GM18505 (cell line): ENCODE results near the gene PHKA1.
"Not testable (repeated sequence)": the region's sequence is repeated elsewhere in the genome, so short reads cannot be mapped to it uniquely, and the experiment has no call there.

Source experiments
- ATAC-seq: cut with Tn5 transposase; IDR thresholded peaks from one replicate; pipeline ENCODE4 v1.9.1; 2021; ENCODE audit not compliant: unreplicated experiment
- POLR2A ChIP-seq: IDR thresholded peaks from 4 replicates; pipeline ENCODE4 v1.6.1; 2011; ENCODE audit warnings: borderline replicate concordance; ENCODE audit not compliant: insufficient read depth, insufficient read length; ENCODE audit errors: extremely low read depth

The PHKA1 gene

DNA sequence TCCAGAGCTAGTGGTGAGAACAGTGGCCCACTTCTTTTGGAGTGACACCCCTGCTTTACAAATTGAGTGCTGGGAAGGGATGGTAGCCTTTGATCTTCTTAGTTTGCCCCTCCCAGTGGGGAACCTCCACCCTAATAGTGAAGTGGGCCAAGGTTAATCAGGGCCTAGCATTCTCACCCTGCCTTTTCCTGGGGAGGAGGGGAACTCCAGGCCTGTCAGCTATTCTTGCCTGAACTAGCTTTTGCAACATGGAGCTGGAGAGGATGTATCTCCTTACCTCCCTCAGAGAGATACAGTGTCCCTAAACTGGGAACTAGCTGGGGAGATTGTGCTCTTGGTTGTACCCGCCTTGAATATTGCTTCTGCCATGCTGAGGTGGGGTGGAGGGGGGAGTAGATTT, 20.6 kb downstream of the PHKA1 start:
- ATAC-seq, result no peak
- no peak for TF ChIP-seq POLR2A

DNA sequence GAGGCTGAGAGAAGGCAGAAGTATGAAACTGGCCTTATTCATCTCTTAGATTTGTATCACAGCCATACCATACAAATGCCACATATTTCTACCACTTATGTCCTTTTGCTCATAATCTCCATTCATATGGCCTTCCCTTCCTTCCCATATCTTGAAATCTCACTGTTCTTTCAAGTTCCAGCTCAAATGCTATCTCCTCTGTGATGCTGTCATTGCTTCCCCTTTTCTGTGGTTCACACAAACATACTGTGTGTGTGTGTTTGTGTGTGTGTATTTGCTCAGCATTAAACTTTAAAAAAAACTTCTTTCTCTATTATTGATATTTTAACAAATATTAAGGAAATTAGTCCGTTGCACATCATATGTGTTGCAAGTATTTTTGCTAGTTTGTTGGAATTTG, 26.7 kb downstream of the PHKA1 start:
- ATAC-seq, result no peak

DNA sequence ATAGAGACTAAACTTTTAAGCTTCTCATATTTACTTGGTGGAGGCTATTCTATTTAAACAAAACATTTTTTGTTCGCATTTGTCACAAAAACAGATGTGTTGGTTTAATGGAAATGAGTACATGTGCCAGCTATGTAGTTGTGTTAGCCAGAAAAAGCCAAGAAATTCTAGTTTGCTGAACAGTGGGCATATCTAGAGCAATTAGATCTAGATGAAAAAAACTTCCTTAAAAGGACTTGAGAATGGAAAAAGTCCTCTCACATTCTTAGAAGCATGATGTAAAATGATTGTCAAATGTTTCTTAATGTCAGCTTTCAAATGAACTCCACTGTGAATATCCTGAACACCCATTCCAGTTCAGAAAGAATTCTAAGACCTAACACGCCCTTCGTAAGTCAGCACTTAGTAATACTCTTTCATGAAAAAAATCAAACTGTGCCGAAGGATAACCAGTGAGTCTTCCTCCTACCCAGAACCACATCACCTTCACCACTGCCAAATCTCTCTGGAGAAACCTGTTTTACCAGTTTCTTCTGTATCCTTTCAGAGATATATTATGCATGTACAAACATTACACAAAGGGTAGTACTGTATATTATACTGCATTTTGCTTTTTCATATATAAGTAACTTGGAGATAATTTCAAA, 28.2 kb downstream of the PHKA1 start:
- ATAC-seq, result no peak
- no peak for TF ChIP-seq POLR2A

More for the DNA sequence above, 26.7 kb downstream of the PHKA1 start:
- no peak for TF ChIP-seq POLR2A

DNA sequence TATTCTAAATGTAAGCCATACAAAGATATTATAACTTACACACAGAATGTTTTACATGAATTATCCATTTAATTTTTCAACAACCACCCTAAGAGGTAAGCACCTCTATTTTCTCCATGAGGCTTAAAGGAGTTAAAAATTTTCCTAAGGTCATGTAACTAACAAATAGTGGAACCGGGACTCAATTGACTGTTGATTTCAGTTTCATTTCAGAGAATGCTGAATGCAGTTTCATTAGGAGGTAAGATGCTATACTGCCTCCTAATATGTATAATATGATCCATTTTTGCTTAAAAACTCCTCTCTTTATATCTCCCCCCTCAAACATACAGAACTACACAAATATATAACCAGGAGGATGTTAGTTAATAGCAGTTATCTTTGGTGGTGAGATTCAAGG, 29.1 kb downstream of the PHKA1 start:
- no peak for TF ChIP-seq POLR2A
- ATAC-seq, result no peak

DNA sequence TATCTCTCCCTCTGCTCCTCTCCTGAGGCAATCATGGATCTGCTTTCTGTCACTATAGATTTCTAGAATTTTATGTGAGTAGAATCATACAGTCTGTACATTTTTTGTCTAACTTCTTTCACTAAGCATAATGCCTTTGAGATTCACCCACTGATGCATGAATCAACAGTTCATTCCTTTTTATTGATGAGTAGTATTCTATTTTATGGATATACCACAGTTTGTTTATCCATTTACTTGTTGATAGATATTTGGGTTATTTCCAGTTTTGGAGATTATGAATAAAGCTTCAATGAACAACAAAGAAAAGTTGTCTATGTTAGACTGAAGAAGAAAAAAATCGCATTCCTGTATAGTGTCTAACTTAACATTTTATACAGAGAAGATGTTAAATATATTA, 30.5 kb downstream of the PHKA1 start:
- ATAC-seq, result no peak

DNA sequence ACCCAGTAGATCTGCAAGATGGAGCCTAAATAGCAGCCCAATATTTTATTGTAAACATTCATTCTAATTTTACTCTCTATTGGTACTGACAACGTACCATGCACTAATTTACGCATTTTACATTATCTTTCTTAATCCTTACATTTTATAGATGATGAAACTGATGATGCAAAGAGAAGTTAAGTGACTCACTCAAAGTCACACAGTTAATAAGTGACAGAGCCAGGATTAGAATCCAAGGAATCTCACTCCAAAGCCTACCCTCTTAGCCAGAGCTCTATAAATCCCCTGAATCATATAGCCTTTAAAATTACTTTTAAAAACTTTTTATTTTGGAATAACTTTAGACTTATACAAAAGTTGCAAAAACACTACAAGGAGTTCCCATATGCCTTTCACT, 37.6 kb downstream of the PHKA1 start:
- TF ChIP-seq POLR2A, result no peak
- ATAC-seq, result no peak

More for the DNA sequence above, 30.5 kb downstream of the PHKA1 start:
- TF ChIP-seq POLR2A, result no peak

DNA sequence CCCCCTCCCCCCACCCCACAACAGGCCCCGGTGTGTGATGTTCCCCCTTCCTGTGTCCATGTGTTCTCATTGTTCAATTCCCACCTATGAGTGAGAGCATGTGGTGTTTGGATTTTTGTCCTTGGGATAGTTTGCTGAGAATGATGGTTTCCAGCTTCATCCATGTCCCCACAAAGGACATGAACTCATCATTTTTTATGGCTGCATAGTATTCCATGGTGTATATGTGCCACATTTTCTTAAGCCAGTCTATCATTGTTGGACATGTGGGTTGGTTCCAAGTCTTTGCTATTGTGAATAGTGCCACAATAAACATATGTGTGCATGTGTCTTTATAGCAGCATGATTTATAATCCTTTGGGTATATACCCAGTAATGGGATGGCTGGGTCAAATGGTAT, 40.2 kb downstream of the PHKA1 start:
- ATAC-seq, result not testable (repeated sequence)

DNA sequence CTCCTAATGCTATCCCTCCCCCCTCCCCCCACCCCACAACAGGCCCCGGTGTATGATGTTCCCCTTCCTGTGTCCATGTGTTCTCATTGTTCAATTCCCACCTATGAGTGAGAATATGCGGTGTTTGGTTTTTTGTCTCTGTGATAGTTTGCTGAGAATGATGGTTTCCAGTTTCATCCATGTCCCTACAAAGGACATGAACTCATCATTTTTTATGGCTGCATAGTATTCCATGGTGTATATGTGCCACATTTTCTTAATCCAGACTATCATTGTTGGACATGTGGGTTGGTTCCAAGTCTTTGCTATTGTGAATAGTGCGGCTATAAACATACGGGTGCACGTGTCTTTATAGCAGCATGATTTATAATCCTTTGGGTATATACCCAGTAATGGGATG, 44.6 kb downstream of the PHKA1 start:
- ATAC-seq, result not testable (repeated sequence)

DNA sequence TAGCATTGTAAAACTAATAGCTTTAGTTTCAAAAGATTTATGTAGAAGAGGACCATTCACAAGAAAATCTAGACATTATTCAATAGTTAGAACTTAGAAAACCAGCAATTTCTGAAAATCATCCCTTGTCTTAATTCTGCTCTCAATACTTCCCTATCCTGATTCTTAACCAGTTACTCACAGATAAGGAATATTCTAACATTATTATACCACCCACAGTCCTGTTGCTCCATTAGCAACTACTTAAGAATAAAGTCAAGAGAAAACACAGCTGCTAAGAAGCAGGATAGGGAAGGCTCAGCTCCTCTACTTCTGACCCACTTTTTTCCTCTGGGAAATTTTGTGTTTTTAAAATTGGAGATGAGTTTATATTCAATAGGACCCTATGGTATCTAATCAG, 47.7 kb downstream of the PHKA1 start:
- TF ChIP-seq POLR2A, result no peak
- ATAC-seq, result no peak

DNA sequence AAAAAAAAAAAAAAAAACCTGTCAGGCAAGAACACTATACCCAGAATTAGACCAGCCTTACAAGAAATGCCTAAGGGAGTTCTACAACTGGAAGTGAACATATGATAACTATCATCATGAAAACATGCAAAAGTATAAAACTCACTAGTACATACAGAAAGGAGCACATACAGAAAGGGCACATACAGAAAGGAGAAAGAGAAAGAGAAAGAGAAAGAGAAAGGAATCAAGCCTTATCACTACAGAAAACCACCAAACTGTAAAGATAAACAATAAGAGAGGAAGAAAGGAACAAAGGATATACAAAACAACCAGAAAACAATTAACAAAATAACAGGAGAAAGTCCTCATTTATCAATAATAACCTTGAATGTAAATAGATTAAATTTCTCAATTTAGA, 50.4 kb downstream of the PHKA1 start:
- peak; percentile 55 for ATAC-seq
- no peak for TF ChIP-seq POLR2A

DNA sequence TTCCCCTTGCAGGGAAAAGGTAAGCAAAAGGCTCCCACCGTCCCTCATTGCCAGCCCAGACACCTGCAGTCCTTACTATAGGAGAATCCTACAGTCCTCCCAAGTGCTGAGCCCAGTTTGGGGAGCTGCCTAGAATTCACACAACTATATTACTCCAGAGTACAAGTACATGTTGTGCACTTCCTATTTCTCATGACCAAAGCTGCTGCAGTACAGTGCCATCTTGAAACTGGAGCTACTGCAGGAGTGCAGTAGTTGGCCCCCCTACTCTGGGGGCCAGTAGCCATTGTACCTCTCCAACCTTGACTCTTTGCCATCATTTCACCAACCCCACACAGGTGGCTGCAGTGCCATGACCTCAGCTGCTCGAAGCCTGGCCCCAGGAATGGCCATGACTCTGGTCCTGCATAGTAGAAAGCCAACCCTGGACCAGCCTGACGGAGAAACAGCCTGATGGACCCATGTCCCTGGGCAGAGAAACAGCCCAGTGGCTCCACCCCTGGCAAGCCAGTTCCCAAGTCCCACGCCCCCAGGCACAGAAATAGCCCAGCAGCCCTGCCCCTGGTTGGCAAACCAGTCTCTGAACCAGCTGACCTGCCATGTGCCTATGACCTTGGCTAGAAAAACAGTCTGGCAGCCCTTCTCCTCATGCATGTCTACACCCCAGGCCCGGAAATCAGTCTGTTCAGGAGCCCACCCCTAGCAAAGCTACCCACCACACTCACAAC, 51.9 kb downstream of the PHKA1 start:
- TF ChIP-seq POLR2A, result no peak
- no peak for ATAC-seq

DNA sequence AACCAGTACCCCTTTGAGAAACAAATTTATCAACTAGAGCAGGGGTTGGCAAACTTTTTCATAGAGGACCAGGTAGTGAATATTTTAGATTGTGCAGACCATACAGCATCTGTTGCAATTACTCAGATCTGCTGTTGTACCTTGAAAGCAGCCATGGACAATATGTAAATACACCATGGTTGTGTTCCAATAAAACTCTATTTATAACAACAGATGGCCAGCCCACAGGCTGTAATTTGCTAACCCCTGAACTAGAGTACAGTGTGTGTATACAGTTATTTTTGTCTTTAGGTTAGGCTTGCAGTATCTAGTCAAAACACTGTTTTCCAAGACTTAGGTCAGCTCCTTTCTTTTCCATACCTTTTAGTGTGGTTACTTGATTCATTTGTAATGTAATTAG, 54.4 kb downstream of the PHKA1 start:
- no peak for TF ChIP-seq POLR2A
- ATAC-seq, result no peak

DNA sequence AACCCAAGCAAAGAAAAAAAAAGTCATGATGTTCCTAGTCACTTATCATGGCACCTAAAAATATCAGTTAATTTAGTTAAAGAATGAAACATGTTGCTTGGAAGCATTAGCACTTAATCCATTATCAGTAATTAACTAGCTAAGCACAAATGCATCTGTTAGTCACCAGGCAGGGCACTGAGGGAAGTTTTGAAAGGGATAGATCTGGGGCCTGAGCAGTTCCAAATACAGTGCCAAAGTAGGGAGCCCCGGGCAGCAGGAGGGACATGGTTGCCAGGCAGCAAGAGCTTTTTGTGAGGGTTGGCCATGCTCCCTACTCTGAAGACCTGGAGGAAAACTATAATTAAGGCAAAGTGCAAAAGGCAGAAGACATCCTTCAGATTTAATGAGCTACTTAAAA, 62.0 kb downstream of the PHKA1 start:
- no peak for TF ChIP-seq POLR2A
- ATAC-seq, result no peak

DNA sequence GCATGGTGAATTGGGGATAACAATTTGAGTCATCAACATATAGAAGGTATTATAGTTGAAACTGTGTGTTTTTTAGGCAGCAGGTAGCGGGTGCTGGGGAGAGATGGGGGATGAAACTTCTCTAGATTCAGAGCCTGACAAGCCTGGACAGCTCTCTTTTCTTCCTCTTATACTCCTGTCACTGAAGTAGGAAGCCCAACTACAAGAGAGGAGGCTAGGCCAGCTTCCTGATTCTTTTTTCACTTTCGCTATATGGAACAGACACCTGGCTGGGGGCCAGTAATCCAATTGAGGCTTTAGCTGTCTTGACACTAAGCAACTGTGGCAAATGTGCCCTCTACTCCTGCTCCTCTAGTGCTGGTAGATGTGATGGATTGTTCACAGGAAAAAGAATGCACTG, 69.2 kb downstream of the PHKA1 start:
- ATAC-seq, result no peak

DNA sequence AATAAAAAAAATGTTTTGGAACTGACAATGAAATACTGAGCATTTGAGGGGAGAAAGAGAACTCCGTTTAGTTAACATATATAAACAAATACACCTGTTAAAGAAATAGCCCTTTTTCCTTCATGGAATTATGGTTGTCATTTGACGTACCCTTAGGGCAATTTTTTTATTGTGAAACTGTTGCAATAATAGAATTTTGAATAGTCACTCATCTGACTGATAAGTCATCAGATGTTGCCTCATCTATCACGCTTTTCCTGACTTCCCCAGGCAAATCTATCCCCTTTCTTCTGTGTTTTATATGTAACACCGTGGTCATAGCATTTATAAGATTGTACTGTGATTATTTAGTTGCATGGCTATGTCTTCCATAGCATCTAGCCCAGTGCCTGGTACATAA, 72.5 kb downstream of the PHKA1 start:
- no peak for TF ChIP-seq POLR2A
- ATAC-seq, result no peak

More for the DNA sequence above, 69.2 kb downstream of the PHKA1 start:
- no peak for TF ChIP-seq POLR2A

DNA sequence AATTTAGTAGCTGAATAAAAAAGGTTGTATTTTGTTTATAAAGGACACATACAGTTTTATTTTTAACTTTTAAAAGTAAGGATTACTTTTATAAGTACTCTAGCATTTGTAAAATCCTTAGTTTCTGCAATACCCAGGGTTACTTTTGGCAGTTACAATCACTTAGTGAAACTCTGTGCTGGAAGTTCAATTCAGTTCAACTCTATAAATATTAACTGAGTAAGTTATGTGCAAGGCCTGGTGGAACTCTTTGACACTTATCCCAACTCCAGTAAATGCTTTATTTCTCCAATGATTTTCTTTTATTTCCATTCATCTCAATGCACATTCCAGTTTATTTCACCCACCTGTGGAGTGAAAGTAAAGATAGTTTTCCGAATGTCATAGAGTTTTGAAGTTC, 78.2 kb downstream of the PHKA1 start:
- no peak for ATAC-seq
- TF ChIP-seq POLR2A, result no peak

DNA sequence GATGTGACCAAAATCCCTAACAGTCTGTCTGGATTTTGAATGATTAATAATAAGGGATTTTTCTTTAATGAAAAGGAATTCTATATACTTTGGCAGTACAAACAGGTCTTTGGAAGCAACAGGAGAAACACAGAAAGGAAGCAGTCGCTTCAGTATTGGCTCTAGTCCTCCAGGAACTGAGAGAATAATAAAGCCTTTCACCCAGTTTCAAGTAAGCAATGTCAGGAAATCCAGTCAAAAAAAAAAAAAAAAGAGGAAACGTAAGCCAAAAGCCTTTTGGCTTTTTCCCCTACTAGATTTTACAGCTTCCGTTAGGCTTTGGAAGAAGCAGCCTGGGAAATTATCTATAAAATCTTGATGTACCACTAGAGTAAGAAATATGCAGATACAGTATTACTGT, 79.8 kb downstream of the PHKA1 start:
- ATAC-seq, result no peak
- TF ChIP-seq POLR2A, result no peak
